Left hindlimb (tissue), 1 donor: ENCODE measurements around the gene MAMLD1.

Experiments
- DNase-seq: peaks from one replicate; pipeline ENCODE4 v3.0.0-alpha.2; 2018

MAMLD1 gene

DNA sequence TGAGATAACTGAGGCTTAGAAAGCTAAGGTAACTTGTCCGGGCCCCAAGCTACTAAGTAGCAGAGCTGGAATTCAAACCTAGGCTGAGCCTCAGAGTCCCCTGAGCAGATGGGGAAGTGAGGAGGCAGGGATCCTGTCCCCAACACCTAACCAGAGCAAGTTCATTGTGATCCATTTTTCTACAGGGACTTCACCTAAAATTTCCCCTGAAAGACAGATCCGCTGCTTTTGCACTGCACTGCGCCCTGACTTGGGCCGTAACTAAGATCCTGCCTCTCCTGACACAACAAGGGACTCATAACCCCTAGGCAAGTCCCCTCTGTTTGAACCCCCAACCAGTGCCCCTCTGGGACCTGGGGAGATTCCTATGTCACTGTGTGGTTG, 179.7 kb downstream of the MAMLD1 start:
- DNase-seq: no peak

GRCh38 chrX:150543230-150544155, 180.4 kb downstream of the MAMLD1 start:
- no peak for DNase-seq

- DNase-seq: no peak
Observed at GRCh38 chrX:150544222-150544787, 181.2 kb downstream of the MAMLD1 start.

DNA sequence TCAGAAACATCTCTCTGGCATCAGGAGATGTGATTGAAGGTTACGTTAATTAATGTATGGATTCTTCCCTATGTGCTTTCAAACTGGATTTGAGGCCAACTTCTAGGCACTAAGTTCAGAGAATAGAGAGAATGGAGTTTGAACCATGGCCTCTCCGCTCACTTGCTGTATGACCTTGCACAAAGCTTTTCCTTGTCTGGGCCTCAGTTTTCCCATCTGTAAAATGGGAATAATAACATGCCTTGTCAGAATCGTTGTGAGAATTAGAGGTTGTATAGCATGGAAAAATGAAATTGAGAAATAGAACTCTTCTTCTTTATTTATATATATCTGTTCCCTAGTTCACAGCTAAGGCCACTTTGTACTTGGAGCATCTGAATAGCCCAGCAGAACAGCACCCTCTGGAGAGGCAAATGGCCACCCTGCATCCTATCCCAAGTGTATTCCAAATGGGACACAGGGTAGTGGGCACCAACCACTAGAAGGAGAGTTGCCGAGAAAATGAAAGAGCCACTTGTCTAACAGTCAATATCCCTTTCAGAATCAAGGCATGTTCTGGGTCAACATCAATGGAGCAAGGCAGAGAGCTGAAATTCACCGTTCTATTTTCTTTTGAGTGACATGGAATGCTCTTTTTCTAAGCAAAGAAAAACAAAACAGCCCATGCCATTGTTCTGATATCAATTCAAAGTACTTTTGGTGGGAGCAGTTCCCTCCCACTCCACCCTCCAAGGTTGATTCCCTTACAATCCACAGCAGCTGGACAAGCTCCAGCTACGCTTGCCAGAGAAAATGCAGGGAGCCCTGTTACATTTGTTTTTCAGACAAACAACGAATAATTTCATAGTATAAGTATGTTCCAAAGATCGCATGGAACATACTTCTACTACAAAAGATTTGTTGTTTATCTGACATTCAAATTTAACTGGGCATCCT, 182.0 kb downstream of the MAMLD1 start:
- DNase-seq: no peak

GRCh38 chrX:150546711-150547153, 183.6 kb downstream of the MAMLD1 start:
- no peak for DNase-seq

DNA sequence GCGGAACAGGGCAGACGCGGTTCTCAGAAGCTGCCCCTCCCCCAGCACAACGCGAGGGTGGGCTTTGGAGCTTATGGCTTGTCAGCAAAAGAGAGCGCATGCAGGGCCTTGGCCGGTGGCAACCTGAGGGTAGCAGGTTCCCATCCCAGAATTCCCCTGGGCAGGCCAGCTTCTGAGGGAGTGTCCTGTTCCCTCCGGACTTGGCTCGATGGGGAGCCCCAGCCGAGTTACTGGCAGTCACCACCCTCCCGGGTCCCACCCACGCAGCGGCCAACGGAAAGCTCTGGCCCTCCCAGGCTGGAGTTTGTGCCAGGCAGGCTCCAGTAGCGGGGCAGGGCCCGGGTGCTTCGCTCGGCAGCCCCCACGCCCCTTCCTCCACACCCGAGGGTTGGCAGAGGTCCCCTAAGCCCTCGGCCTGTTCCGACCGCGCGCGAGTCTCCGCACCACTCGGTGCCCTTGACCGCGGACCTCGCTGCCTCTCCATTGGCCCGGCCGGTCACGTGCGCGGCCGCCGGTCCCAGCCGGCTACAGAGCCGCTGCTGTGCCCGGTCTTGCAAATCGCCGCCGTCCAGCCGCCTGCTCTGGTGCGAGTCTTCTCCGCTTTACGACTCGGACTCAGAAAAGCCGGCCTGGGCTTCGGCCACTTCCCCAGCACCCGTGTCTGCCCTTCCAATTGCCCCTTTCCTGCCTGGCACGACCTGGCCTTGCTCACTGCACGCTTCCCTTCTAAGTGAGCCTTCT, 184.4 kb downstream of the MAMLD1 start:
- DNase-seq: peak; percentile 74

DNA sequence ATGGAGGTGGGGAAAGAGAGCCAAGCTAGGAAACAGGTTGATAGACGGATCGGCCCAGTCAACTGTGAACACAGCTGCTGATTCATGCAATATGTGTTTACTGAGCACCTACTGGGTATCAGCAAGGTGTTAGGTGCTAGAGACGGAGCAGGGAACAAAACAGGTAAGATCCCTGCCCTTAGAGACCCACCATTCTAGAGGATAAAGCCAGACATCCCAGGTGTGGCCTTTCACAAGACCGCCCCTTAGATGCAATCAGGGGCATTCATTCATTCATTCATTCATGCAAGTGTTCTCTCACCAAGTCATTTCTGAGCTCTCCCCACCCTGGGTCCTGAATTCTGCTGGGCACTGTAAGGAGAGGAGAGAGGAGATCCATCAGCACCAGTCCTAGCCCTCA, 185.1 kb downstream of the MAMLD1 start:
- DNase-seq: no peak

- DNase-seq: no peak
Observed at GRCh38 chrX:150548684-150549083, 185.6 kb downstream of the MAMLD1 start.

DNA sequence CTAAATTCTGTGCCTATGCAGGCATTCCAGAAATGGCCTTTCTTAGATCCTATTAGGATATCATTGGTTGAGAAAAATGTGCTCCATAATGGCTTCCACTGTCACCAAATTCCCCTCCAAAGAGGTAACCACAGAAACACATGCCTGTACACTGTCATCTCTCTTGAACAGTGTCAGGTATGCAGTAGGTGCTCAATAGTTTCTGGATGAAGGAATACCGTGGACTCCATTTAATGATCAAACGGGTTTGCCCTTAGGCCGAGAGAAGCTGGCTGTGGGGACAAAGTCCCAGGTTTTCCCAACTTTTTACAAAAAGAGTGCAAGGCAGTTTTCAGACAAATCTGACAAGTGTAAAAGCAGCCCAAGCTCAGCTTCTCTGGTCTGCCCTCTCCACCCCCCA, 188.8 kb downstream of the MAMLD1 start:
- no peak for DNase-seq

DNA sequence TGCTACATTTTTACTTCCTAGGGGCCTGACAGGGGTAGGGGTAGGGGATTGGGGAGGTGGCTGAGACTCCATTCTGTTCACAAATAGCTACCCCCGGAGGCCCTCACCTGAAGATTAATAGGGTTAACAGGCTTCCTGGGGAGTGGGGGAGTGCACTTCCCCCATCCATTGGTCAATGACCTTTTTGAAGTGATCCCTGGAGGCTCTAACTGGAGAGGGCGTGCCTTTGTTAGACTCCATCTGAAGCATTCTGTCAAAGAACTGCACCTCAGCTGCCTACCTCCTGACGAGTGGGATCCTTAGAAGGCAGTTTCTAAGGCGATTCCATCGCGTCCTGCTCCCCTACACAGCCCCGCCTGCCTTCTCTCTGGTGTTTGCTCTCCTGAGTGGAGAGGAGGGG, 195.3 kb downstream of the MAMLD1 start:
- DNase-seq: no peak
